Lower lobe of right lung (tissue), 2 donors: ENCODE results near the gene DCLRE1B. TPM values are rescaled to one million over a fixed set of nuclear protein-coding genes. Genes with fewer than 3 reads are reported as not detected.
A peak's percentile ranks its signal among the peaks of the same experiment; 100 is the strongest.

Source experiments
- ATAC-seq, 2 donors: fragments of 200-7000 bp; cut with Tn5 transposase; one replicate each; pipeline ENCODE4 v1.9.1; 2020 to 2022; ENCODE audit warnings: mild to moderate bottlenecking in 2 of 2, moderate library complexity in 2 of 2
- DNase-seq: peaks from one replicate; pipeline ENCODE4 v3.0.0-alpha.2; 2020
- H3K27ac ChIP-seq: fragments of 200-600 bp; one replicate; pipeline ENCODE4 v1.8.0; 2022
- H3K27me3 ChIP-seq: fragments of 200-600 bp; one replicate; pipeline ENCODE4 v1.8.0; 2022; ENCODE audit warnings: low read depth
- H3K36me3 ChIP-seq: fragments of 200-600 bp; one replicate; pipeline ENCODE4 v1.8.0; 2022; ENCODE audit warnings: mild to moderate bottlenecking
- H3K4me1 ChIP-seq: fragments of 200-600 bp; one replicate; pipeline ENCODE4 v1.8.0; 2022
- H3K4me3 ChIP-seq: fragments of 200-600 bp; one replicate; pipeline ENCODE4 v1.8.0; 2022; ENCODE audit warnings: mild to moderate bottlenecking
- H3K9me3 ChIP-seq: fragments of 200-600 bp; one replicate; pipeline ENCODE4 v1.8.0; 2022
- intact Hi-C: fragments of 100-400 bp; cut with DNase I; formaldehyde crosslinking; loops from one replicate; pipeline ENCODE4 v1.11.0; 2022
- total RNA-seq: library from RNA; stranded (reverse); fragmentation: NEBNext Ultra II Directional; extraction: Animal tissue kit (Norgen Biotek cat#: 25700); gene quantifications from one replicate; pipeline ENCODE4 v1.2.1, GENCODE V29; 2021
- TF ChIP-seq, protein P1 (sequence below): fragments of 200-600 bp; IDR thresholded peaks from one replicate; pipeline ENCODE4 v1.8.0; 2022; ENCODE audit warnings: antibody characterized with exemption, mild to moderate bottlenecking
- donor health status: DM: no; HTN: yes; CAD: no; lungs with severe emphysema.

Gene DCLRE1B
- total RNA-seq, 1 donor from 2014 or later: 8.3 TPM

GRCh38 chr1:113905435-113905861 lies 322 bp downstream of the DCLRE1B start:
- Histone ChIP-seq H3K27ac (peak overlapping the region; percentile 92), H3K4me3 (peak overlapping the region; percentile 78), H3K27me3 (no peaks in the 10 kb centered on the region), H3K9me3 (no peaks in the 10 kb centered on the region), H3K4me1 (peaks cover 32% of the 10 kb centered on the region), H3K36me3 (peaks cover 32% of the 10 kb centered on the region)
- DNase-seq: peak; percentile 68
- peak; percentile 0 to 1 for ATAC-seq
- intact Hi-C loops: no loop called here
- TF ChIP-seq, protein P1, sequence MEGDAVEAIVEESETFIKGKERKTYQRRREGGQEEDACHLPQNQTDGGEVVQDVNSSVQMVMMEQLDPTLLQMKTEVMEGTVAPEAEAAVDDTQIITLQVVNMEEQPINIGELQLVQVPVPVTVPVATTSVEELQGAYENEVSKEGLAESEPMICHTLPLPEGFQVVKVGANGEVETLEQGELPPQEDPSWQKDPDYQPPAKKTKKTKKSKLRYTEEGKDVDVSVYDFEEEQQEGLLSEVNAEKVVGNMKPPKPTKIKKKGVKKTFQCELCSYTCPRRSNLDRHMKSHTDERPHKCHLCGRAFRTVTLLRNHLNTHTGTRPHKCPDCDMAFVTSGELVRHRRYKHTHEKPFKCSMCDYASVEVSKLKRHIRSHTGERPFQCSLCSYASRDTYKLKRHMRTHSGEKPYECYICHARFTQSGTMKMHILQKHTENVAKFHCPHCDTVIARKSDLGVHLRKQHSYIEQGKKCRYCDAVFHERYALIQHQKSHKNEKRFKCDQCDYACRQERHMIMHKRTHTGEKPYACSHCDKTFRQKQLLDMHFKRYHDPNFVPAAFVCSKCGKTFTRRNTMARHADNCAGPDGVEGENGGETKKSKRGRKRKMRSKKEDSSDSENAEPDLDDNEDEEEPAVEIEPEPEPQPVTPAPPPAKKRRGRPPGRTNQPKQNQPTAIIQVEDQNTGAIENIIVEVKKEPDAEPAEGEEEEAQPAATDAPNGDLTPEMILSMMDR: no peak

DNA sequence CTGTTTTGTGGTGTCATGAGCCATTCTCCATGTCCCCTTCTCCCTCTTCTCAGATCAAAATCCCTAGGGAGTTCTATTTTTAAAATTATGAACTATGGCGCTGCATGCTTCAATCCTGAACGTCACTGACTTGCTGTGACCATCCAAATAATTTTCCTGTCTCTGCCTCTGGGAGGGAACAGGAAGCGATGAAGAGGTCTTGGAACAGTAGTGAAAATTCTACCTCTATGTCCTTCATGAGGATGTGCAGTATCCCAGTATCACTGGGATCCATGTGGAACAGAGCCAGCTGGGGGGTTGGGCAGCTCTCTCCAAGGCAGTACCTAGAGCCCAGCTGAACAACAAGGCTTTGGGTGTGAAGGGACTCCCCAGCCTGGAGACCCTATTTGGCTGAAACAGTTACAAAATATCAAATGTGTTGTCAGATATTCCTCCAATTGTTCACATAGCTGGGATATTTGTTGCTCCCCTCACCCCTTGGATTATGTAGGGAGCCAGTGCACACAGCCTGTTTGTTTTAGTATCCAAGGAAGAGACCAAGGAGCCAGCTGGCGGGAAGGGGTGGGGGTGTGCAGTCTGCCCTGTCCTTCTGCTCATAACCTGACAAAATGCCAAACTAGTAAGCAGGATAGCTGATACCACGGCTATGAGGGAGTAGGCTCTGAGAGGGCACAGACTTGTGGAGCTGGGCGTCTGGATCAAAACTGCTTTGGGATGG lies 7.6 kb downstream of the DCLRE1B start:
- intact Hi-C loops: no loop called here
- no peak overlapping the region for H3K4me3 ChIP-seq
- H3K27ac ChIP-seq: peak overlapping the region; percentile 47
- ATAC-seq (peak; percentile 86 to 88), DNase-seq (no peak)
- no peaks in the 10 kb centered on the region for H3K27me3 ChIP-seq
- no peaks in the 10 kb centered on the region for H3K9me3 ChIP-seq
- H3K4me1 ChIP-seq: peaks cover 7% of the 10 kb centered on the region
- TF ChIP-seq, protein P1: no peak
- H3K36me3 ChIP-seq: peaks cover 34% of the 10 kb centered on the region

DNA sequence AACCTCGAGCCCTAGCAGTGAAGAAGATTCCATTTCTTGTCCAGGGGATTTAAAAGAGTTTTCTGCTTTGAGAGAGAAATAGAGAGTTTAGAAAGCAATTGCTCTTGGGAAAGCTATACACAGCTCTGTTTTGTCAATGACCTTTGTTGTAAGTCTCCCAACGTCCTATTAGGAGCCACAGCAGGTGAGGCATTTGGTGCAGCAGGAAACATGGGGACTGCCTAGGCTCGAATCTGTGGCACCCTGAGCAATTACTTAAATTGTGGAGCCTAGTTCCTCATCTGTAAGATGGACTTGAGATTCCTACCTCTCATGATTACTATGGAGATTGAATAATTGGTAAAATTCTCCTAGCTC lies 8.2 kb downstream of the DCLRE1B start:
- TF ChIP-seq, protein P1: no peak
- peaks cover 7% of the 10 kb centered on the region for H3K4me1 ChIP-seq
- peaks cover 29% of the 10 kb centered on the region for H3K36me3 ChIP-seq
- H3K27me3 ChIP-seq: no peaks in the 10 kb centered on the region
- ATAC-seq (no peak), DNase-seq (no peak)
- H3K27ac ChIP-seq: peak overlapping the region; percentile 47
- intact Hi-C loops: no loop called here
- no peaks in the 10 kb centered on the region for H3K9me3 ChIP-seq
- no peak overlapping the region for H3K4me3 ChIP-seq

GRCh38 chr1:113913887-113914664 lies 8.9 kb downstream of the DCLRE1B start:
- Histone ChIP-seq H3K4me1 (peaks cover 7% of the 10 kb centered on the region), H3K4me3 (no peak overlapping the region), H3K27ac (no peak overlapping the region), H3K36me3 (peaks cover 21% of the 10 kb centered on the region), H3K9me3 (no peaks in the 10 kb centered on the region), H3K27me3 (no peaks in the 10 kb centered on the region)
- TF ChIP-seq, protein P1: no peak
- no peak for DNase-seq
- intact Hi-C loops: no loop called here
- ATAC-seq: no peak

- intact Hi-C loops: no loop called here
Observed at GRCh38 chr1:113916974-113917373, 11.8 kb downstream of the DCLRE1B start.

More at GRCh38 chr1:113916974-113917373, 11.8 kb downstream of the DCLRE1B start:
- DNase-seq: no peak
- Histone ChIP-seq H3K27ac (no peak overlapping the region), H3K27me3 (no peaks in the 10 kb centered on the region), H3K9me3 (no peaks in the 10 kb centered on the region), H3K4me1 (peaks cover 7% of the 10 kb centered on the region), H3K36me3 (no peaks in the 10 kb centered on the region), H3K4me3 (no peak overlapping the region)
- ATAC-seq: no peak
- TF ChIP-seq, protein P1: no peak
